ENCODE data around the gene CAMTA1.

DNA sequence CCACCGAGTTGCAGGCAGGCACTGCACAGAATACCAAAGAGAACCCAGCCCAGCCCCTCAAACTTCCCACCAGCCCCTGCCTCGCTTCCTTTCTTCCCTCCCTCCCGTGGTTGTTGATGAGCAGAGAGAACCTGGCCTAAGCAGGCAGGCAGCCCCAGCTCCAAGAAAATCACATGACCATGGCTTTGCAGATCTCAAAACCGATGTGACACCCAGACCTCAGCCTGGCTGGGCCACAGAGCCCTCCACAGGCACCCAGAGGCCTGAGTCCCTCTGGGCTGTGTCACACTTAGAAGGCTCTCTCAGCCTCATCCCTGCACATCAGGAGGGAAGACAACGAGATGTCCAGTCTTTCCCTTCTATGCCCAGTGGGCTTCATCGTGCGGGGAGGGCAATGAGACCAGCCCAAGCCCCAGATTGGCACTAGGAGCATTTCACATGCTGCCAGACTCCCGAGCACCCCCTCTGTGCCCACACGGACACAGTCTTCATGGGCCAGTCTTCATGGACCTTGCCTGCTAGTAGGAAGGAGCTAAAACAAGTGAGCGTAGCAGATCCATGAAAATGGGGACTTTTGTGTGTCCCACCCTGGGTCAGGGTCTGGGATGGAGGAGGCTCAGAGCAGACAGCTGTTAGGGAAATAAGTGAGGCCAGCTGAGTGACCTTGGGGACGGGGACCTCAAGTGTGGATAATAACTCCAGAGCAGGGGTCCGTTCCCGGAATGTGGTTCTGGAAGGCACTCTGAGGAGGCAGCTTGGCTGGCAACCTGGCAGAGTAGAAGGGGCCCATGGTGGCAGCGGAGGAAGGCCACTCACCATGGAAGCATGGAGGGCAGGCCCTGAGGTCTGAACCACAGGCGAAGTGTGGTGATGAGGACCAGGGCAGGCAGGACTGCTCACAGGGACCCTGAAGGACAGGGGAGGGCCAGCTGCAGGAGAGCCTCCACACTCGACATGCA lies 781.4 kb downstream of the CAMTA1 start:
- TF ChIP-seq, protein P1, sequence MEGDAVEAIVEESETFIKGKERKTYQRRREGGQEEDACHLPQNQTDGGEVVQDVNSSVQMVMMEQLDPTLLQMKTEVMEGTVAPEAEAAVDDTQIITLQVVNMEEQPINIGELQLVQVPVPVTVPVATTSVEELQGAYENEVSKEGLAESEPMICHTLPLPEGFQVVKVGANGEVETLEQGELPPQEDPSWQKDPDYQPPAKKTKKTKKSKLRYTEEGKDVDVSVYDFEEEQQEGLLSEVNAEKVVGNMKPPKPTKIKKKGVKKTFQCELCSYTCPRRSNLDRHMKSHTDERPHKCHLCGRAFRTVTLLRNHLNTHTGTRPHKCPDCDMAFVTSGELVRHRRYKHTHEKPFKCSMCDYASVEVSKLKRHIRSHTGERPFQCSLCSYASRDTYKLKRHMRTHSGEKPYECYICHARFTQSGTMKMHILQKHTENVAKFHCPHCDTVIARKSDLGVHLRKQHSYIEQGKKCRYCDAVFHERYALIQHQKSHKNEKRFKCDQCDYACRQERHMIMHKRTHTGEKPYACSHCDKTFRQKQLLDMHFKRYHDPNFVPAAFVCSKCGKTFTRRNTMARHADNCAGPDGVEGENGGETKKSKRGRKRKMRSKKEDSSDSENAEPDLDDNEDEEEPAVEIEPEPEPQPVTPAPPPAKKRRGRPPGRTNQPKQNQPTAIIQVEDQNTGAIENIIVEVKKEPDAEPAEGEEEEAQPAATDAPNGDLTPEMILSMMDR (IDR thresholded peaks at IDR 0.05; ENCODE audit: insufficient read depth, low read length, poor library complexity, severe bottlenecking) = no peak
- no peak for TF ChIP-seq EZH2phosphoT487 (conservative IDR thresholded peaks at IDR 0.05; ENCODE audit: low read length)

Data from SU-DHL-6 (cell line).